NCI-H2196 treated with DMSO at 0.1 percent for 48 hours (cell line): ENCODE measurements around the gene RILPL1.
"Not testable (repeated sequence)": the region's sequence is repeated elsewhere in the genome, so short reads cannot be mapped to it uniquely, and the experiment has no call there.

Source experiments
- DNase-seq: peaks from one replicate; lab custom pipeline; 2025; ENCODE audit not compliant: unreplicated experiment; lab: John Stamatoyannopoulos, UW

Gene RILPL1

DNA sequence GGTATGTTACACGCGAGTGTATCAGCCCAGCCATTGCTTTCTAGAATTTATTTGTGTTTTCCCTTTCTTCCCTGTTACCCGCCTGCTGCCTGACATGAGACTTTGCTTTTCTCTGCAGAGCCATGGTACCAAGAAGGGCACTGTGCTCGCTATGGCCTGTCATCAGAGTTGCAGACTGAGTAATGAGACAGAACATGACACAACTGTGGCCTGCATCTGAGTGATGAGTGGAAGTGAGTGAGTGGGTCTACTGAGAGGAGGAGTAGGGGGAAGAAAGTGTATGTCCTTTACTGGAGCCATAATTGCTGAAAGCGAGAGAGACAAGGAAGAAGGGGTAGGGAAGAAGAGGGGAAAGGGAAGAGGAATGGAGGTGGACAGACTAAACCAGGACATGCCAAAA, 2.9 kb downstream of the RILPL1 start:
- no peak for DNase-seq

GRCh38 chr12:123529686-123530085, 3.8 kb downstream of the RILPL1 start:
- no peak for DNase-seq

DNA sequence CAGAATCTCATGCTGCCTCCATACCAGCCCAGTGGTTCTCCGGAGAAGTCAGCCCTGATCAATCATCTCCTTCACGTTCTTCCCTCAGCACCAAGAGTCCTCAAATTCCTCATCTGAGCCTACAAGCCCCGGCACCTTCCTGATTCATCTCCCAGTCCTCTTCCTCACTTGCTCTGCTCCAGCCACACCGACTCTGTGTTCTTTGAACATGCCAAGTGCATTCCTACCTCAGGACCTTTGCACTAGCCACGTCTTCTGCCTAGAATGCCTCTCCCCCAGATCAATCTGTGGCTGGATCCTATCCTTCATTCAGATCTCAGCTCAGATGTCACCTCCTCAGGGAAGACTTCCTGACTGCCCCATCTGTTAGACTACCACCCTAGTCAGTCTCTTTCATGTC, 4.7 kb downstream of the RILPL1 start:
- no peak for DNase-seq

- no peak for DNase-seq
Observed at GRCh38 chr12:123526542-123527080, 6.9 kb downstream of the RILPL1 start.

DNA sequence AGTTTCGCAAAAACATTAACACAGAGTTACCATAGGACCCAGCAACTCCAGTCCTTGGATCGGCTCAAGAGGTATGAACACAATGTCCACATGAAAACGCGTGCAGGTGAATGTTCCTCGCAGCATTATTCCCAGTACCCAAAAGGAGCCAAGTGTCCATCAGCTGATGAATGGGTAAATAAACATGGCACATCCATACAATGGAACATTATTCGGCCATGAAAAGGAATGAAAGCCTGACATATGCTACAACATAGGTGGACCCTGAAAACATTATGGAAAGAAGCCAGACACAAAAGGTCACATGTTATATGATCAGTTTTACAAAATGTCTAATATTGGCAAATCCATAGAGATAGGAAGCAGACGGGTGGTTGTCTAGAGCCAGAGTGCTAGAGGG, 9.1 kb downstream of the RILPL1 start:
- no peak for DNase-seq

DNA sequence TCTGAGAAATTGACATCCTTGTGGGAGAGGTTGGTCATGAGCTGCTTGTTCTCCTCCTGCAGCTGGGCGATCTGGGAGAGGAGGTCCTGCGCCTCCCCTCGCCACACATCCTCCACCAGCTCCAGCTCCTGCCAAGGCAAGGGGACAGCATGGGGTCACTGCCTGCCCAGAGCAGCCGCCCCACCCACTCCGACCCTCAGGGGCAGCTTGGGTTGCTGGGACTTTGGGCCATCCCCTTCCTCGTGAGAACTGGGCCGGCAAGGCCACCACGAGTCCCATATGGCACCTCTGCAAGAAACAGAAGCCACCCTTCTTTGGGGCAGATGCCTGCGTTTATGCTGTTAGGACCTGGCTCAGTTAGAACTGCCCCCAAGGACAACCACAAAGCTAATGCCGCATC, 10.0 kb downstream of the RILPL1 start:
- no peak for DNase-seq

DNA sequence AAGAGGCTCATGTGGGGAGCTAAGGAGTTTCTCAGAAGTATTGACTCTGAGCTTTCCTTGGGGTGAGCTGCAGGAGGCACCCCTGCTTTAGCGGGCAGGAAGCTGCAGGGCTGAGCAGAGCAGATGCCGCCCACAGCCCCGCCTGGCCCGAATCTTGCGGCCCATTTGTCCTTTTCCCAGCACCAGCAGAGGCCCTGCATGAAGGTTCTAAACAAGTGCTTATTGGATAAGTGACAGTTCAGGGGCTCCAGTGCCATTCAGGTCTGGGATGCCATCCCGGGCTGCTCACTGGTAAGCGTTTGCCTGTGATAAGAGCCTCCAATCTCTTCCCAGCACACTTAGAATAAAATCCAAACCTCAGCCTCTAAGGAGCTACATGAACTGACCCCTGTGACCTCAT, 11.4 kb downstream of the RILPL1 start:
- no peak for DNase-seq

GRCh38 chr12:123520567-123521474, 12.7 kb downstream of the RILPL1 start:
- DNase-seq, result no peak

DNA sequence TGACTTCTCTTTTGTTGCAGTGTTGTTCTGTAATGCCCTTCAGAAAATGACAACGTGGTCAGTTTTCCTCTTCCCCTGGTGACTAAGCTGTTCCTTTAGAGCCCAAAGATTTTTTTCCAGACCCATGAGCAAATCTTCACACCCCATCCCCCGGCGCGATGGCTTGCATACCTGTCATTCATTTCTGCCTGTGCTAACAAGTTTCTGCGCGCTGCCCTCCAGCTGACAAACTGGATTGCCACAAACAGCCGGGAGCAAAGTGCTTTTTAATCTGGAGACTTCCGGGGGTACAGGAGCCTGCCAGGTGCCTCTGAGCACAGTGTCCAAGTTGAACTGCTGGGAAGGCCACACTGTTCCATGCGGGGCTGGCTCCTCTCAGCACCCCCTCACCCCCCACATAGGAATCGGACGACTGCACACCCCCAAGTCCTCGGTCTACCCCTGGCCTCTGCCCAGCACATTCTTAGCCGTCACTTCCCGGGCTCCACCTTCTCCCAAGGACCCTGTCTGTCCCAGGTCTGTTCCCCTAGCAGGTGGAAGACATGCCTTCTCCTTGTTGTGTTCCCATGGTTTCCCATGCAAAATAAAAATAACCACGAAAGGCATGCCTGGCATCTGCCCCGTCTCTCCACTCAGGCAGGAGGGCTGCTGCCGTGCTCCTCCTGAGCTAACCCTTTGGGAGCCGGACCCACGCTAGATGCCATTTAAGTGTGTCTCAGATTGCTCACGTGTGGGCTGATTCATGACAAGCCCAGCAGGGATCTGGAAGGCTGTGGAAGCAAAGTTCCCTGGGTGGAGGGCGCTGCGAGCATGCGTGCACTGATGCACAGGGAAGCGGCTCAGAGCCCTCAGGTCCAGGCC, 14.1 kb downstream of the RILPL1 start:
- no peak for DNase-seq

GRCh38 chr12:123516216-123516780, 17.2 kb downstream of the RILPL1 start:
- no peak for DNase-seq

- DNase-seq, result not testable (repeated sequence)
Observed at GRCh38 chr12:123514582-123515221, 18.8 kb downstream of the RILPL1 start.

DNA sequence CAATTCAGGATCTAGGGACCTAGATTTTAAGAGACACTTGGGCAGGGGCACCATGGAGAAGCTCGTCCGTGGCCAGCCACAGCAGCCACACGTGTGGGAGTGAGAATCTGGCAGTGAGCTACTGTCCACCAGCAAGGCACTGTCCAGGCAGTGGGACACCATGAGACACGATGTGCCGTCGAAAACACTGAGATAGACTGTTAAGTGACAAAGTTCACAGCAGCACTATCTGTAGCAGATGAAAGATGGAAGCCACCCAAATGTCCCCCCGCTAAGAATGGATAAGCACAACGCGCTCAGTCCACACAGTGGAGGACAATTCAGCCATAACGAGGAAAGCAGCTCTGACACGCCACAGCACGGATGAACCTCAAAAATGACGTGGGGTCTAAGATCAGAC, 19.7 kb downstream of the RILPL1 start:
- no peak for DNase-seq

DNA sequence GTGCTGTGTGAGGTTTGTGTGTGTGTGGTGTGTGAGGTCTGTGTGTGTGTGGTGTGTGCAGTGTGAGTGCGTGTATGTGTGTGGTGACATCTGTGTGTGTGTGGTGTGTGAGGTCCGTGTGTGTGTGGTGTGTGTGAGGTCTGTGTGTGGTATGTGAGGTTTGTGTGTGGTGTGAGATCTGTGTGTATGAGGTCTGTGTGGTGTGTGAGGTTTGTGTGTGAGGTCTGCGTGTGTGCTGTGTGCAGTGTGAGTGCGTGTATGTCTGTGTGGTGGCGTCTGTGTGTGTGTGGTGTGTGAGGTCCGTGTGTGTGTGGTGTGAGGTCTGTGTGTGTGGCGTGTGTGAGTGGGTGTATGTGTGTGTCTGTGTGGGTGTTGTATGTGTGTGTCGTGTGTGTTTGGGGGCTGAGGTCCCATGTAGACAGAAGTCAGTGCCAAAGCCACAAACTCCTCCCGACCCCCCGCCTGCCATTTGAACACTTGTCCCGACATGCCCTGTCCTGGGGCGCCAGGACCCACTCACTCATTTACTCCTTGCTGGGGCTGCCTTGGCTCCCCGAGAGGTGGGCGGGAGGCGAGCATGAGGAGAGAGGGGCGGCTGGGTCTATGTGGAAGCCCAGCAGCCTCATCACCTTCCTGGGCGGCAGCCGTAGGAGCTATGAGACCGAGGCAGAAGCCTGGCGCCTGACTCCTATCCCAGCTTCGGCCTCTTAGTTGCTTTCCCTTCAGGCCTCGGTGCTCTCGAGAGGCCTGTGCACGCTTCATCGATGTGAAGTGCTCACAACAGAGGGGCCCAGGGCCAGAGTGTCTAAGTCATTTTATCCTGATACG, 20.5 kb downstream of the RILPL1 start:
- DNase-seq, result no peak

DNA sequence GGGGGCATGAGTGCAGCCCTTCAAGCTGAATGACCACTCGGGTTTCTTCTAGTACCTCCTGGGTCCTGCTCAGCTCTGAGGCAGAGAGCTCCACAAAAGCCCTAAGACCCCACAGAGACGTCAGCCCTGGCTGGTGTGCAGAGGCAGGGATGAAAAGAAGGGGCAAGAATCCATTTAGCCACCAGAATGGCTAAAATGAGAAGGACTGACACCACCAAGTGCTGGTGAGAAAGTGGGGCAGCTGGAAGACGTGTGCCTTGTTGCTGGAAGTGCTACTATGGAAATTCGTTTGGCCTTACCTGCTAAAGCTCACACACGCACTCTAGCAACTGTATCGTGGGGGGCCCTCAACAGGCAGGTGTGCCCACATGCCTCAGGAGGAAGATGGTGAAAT, 26.7 kb downstream of the RILPL1 start:
- DNase-seq, result no peak

DNA sequence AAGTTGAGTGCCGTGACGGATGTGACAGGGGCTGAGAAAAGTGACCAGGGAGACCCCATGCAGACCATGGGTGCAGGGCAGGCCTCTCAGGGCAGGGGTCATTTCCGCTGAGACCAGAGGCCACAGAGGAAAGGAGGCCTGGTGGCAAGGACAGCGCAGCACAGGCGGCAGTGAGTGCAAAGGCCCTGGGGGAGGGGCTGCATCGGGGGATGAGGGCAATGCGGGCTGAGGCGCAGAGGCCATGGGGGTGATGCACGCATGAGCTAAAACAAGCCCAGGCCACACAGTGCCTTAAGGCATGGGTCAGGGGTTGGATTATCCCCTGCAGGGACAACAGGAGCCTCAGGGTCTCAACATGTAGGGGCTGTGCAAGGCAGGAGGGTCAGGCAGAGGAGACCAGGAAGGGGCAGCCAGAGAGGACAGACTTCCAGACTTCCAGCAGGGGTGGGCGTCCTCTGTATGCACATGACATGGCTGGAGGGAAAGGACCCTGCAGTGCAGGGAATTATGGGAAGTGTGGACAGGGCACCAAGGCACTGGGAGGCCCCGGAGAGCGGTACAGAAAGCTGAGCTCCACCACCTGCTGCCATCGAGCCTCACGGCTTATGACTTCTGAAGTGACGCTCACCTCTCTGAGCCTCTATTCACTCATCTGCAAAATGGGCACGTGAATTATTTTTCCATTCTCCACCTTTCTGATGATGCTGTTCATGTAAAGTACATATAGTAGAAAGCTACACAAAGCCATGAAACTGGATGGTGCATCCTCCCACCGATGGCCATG, 27.3 kb downstream of the RILPL1 start:
- no peak for DNase-seq

- no peak for DNase-seq
Observed at GRCh38 chr12:123502163-123502704, 31.3 kb downstream of the RILPL1 start.

DNA sequence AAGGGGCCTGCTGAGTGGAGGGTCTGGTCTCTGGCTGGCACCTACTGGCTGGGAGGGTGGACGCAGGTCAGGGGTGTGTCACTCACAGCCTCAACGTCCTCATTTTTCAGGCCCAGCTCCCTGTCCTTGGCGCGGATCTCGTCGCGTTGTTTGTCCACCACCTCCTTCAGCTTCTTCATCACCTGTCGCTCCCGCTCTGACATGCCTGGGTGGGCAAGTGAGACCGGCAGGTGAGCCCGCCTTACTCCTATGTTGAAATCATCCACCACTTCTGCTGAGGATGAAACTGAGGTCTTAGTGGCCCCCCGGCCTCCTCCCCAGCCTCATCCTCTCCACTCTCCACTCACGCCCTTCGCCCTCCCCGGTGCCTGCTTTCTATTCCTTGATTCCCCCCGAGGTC, 34.2 kb downstream of the RILPL1 start:
- DNase-seq, result no peak

DNA sequence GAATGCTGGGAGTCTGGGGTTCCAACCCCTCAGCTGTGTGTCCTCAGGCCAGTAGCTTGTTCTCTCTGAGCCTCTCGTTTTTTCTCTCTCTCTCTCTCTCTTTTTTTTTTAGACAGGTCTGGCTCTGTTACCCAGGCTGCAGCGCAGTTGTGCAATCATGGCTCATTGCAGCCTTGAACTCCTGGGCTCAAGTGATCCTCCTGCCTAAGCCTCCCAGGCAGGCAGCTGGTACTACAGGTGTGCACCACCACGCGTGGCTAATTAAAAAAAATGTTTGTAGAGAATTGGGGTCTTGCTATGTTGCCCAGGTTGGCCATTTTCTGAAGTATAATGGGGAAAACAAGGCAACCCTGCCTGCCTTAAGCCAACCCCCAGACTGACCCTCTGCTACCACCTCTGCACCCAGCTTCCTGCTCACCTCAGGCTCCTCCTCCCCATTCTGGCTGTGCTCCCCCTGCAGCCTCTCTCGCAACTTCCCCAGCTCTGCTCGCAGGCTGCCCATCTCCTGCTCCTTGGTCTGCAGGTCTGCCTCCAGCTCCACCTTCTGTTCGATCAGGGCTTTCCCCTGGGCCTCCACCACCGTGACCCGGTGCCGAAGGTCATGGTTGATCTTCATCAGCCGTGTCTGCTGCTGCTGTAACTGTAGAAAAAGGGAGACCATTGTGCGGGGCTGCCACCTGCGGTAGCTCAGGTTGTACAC, 35.2 kb downstream of the RILPL1 start:
- no peak for DNase-seq
